Measurements from ENCODE around the gene KLHL29. TPM values are rescaled to one million over a fixed set of nuclear protein-coding genes. Genes with fewer than 3 reads are reported as not detected.
A peak's percentile ranks its signal among the peaks of the same experiment; 100 is the strongest.

Gene KLHL29
- total RNA-seq, 1 donor from 2014 or later, result 4.4 TPM

DNA sequence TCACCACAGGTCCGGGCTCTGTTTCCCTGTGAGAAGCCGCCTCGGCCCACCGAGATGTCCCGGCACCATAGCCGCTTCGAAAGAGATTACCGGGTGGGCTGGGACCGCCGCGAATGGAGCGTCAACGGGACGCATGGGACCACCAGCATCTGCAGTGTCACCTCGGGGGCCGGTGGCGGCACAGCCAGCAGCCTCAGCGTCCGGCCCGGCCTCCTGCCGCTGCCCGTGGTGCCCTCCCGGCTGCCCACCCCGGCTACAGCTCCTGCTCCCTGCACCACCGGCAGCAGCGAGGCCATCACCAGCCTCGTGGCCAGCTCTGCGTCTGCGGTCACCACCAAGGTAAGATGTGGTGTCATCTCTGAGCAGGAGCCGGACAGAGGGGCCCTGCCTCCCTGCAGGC is 177.2 kb downstream of the KLHL29 start:
- TF ChIP-seq, protein P1, sequence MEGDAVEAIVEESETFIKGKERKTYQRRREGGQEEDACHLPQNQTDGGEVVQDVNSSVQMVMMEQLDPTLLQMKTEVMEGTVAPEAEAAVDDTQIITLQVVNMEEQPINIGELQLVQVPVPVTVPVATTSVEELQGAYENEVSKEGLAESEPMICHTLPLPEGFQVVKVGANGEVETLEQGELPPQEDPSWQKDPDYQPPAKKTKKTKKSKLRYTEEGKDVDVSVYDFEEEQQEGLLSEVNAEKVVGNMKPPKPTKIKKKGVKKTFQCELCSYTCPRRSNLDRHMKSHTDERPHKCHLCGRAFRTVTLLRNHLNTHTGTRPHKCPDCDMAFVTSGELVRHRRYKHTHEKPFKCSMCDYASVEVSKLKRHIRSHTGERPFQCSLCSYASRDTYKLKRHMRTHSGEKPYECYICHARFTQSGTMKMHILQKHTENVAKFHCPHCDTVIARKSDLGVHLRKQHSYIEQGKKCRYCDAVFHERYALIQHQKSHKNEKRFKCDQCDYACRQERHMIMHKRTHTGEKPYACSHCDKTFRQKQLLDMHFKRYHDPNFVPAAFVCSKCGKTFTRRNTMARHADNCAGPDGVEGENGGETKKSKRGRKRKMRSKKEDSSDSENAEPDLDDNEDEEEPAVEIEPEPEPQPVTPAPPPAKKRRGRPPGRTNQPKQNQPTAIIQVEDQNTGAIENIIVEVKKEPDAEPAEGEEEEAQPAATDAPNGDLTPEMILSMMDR (IDR thresholded peaks at IDR 0.05; ENCODE audit: unreplicated experiment), result no peak
- peaks cover 15% of the 10 kb centered on the region for H3K4me1 Mint-ChIP-seq (ENCODE audit: low read depth)
- H3K27me3 Mint-ChIP-seq, result peaks cover 13% of the 10 kb centered on the region
- DNase-seq (ENCODE audit: low spot score, unreplicated experiment), result no peak
- H3K4me3 Mint-ChIP-seq (ENCODE audit: low read depth), result no peak overlapping the region
- H3K9me3 Mint-ChIP-seq (ENCODE audit: low read depth), result no peaks in the 10 kb centered on the region
- no peaks in the 10 kb centered on the region for H3K36me3 Mint-ChIP-seq (ENCODE audit: insufficient read depth)
- H3K27ac Mint-ChIP-seq, result no peak overlapping the region

DNA sequence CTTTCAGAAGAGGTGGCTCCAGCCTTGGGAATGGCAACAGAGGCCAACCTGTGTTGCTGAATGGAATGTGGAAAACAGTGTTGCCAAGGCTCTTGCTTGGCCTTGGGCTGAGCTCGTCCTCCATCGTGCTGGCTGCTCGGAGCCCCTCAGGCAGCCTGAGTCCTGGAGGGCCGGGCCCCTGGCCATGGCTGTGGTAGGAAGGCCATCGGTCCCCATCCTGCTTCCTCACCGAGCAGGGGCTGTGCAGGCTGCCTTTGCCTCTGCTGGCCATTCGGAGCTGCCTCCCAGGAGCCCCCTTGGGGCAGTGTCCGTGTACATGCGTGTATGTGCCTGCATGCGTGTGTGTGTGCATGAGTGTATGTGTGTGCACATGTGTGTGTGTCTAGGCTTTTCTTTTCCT is 178.2 kb downstream of the KLHL29 start:
- Mint-ChIP-seq H3K27me3 (peaks cover 15% of the 10 kb centered on the region), H3K4me1 (ENCODE audit: low read depth) (peaks cover 21% of the 10 kb centered on the region), H3K4me3 (ENCODE audit: low read depth) (no peak overlapping the region), H3K9me3 (ENCODE audit: low read depth) (no peaks in the 10 kb centered on the region), H3K36me3 (ENCODE audit: insufficient read depth) (no peaks in the 10 kb centered on the region), H3K27ac (peak overlapping the region; percentile 74)
- TF ChIP-seq, protein P1 (IDR thresholded peaks at IDR 0.05; ENCODE audit: unreplicated experiment), result no peak
- DNase-seq (ENCODE audit: low spot score, unreplicated experiment), result no peak

- peak; percentile 25 for DNase-seq (ENCODE audit: low spot score, unreplicated experiment)
- Mint-ChIP-seq H3K27ac (peak overlapping the region; percentile 74), H3K9me3 (ENCODE audit: low read depth) (no peaks in the 10 kb centered on the region), H3K36me3 (ENCODE audit: insufficient read depth) (no peaks in the 10 kb centered on the region), H3K27me3 (peaks cover 12% of the 10 kb centered on the region), H3K4me1 (ENCODE audit: low read depth) (peaks cover 17% of the 10 kb centered on the region), H3K4me3 (ENCODE audit: low read depth) (no peak overlapping the region)
- TF ChIP-seq, protein P1 (IDR thresholded peaks at IDR 0.05; ENCODE audit: unreplicated experiment), result peak; percentile 22
Observed at GRCh38 chr2:23563673-23564614, 179.0 kb downstream of the KLHL29 start.

DNA sequence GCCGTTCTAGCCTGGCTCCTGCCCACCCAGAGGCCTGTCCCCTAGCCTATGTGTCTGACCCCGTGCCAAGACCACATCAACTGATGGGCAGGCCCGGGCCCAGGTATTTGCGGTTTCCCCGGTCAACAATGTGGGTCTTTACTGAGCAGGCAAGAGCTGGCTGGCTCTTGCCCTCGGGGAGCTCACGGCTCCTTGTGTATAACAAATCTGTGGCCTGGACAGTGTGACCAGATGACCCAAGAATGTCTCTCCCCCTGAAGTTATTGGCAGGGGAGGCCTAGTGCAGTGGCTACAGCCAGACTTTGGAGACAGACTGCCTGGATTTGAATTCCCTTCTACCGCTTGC is 179.6 kb downstream of the KLHL29 start:
- peaks cover 17% of the 10 kb centered on the region for H3K4me1 Mint-ChIP-seq (ENCODE audit: low read depth)
- TF ChIP-seq, protein P1 (IDR thresholded peaks at IDR 0.05; ENCODE audit: unreplicated experiment), result no peak
- H3K36me3 Mint-ChIP-seq (ENCODE audit: insufficient read depth), result no peaks in the 10 kb centered on the region
- DNase-seq (ENCODE audit: low spot score, unreplicated experiment), result no peak
- H3K9me3 Mint-ChIP-seq (ENCODE audit: low read depth), result no peaks in the 10 kb centered on the region
- no peak overlapping the region for H3K27ac Mint-ChIP-seq
- H3K4me3 Mint-ChIP-seq (ENCODE audit: low read depth), result no peak overlapping the region
- peaks cover 6% of the 10 kb centered on the region for H3K27me3 Mint-ChIP-seq

DNA sequence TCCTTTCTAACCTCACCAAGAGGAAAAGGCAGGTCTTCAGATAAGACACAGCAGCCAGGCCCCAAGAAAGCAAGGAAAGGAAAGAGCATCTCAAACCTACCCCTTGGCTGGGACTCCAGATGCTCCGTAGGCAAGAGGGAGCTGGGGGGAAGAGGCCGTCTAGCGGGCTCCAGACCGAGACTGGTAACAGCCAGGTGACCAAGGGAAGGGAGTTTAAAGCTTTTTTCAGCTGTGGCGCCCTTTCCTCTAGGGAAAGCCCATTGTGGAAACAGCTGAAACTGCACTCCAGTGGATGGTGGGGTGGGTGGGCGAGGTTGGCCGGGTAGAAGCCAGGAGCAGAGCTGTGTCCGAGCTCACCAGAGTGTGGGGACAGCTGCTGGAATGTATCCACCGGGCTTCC is 180.4 kb downstream of the KLHL29 start:
- Mint-ChIP-seq H3K4me1 (ENCODE audit: low read depth) (peaks cover 17% of the 10 kb centered on the region), H3K9me3 (ENCODE audit: low read depth) (no peaks in the 10 kb centered on the region), H3K27ac (peak overlapping the region; percentile 29), H3K36me3 (ENCODE audit: insufficient read depth) (no peaks in the 10 kb centered on the region), H3K27me3 (peaks cover 3% of the 10 kb centered on the region), H3K4me3 (ENCODE audit: low read depth) (no peak overlapping the region)
- TF ChIP-seq, protein P1 (IDR thresholded peaks at IDR 0.05; ENCODE audit: unreplicated experiment), result no peak
- DNase-seq (ENCODE audit: low spot score, unreplicated experiment), result no peak

All from progenitor cell of endocrine pancreas (in vitro differentiated cells).